Stimulated activated CD8-positive, alpha-beta memory T cell treated with anti-CD3 and anti-CD28 coated beads, Interleukin-15, amount 100 ng/mL, for 4 hours (primary cell): ENCODE results near the gene PARP12.

Experiments used
- DNase-seq, 2 donors: peaks; one replicate each; pipeline ENCODE4 v3.0.0-alpha.2; 2020; ENCODE audit warnings: low read depth in 2 of 2

Gene PARP12

DNA sequence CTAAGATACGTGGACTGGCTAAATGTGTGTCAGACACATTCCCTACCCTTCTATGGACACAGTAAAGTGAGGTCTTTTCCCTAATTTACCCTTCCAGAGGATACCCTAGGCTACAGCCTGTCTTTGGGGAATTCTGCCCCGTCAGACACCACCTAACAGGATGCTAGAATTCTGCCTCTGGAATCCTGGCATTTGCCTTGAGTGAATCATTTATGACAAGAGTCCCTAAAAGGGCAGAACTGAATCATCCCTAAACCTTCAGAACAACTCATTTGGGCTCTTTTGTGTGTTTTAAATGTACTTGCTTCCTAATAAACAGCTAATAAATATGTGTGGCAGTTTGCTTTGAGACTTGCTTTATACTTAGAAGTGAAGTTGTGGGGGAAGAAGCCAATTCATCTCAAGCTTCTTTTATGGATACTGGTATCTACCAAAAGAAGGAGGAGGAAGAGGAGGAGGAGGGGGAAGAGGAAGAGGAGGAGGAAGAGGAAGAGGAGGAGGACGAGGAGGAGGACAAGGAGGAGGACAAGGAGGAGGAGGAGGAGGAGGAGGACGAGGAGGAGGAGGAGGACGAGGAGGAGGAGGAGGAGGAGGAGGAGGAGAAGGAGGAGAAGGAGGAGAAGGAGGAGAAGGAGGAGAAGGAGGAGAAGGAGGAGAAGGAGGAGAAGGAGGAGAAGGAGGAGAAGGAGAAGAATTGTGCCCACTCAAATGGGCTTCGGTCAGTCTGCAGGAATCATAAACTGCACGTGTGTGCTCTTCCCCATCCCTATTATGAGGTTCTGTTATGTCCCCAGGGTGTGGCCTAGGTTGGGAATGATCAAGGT is 27.1 kb downstream of the PARP12 start:
- DNase-seq: no peak

DNA sequence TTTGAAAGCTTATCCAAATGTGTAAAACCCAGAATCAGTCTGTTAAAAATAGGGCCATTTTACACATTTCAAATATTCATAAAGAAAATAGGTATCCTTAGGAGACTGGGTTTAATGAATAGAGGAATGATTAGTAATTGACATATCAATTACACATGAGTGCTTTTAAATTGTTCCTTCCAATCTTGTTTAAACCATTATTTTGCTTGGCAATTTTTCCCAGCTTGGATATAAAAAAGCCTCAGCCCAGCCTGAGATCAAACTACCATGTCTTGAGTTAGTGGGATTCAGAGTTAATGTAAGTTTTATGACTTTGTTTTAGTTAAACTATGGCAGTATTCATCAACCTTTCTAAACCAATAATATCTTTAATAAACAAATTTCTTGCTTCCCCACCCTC is 28.3 kb downstream of the PARP12 start:
- DNase-seq: no peak

DNA sequence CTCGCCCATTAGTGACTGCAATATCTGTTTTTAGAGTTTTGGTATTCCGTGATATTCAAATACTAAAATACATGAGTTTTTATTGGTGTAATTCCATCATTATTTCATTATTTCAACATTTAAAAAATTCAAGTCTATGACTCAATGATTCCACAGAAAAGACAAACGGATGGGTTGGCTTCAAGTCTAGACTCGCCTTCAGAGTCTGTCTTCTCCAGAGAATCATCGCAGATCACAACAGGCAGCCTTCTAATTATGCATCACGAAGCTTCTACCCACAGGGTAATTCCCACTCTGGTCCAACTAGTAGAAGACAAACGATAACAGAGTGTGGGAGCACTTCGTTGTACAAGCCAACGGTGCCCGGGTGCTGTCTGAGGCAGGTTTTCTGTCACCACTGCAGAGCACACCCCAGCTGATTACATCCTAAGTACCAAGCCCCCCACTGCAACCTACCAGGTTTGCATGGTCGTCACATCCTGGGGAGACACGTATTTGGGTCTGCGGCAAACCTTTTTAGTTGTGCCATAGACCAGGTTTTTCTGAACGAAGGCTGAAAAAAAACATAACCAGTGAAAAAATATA is 28.9 kb downstream of the PARP12 start:
- no peak for DNase-seq

DNA sequence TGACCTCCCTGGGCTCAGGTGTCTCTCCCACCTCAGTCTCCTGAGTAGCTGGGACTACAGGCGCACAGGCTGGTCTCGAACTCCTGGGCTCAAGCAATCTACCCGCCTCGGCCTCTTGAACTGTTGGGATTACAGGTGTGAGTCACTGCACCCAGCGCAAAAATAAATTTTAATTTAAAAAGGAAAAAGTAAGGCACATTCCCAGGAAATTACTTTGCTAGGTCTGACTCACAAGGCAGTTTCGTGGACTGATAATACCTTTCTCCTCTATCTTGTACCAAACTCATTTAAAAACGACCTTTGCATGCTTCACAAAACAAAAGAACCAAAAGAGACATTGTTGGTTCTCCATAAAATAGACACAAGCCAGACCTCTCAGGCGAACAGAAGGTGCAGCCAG is 29.7 kb downstream of the PARP12 start:
- no peak for DNase-seq

DNA sequence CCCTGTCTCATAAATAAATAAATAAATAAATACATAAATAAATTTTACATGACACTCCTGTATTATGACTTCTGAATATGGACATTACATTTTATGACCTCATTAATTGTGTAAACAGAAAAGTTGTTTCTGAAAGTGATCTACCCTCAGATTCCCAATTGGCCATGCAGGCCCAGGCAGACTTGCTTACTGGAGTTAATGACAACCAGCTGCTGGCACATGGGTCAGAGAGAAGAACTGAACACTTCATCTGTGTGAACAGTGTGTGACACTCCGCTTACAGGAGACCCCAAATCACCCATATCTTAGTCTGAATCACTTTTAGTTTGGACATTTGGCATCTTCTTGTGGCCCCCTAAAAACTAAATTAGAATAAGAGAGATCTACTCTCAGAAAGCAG is 31.4 kb downstream of the PARP12 start:
- no peak for DNase-seq

DNA sequence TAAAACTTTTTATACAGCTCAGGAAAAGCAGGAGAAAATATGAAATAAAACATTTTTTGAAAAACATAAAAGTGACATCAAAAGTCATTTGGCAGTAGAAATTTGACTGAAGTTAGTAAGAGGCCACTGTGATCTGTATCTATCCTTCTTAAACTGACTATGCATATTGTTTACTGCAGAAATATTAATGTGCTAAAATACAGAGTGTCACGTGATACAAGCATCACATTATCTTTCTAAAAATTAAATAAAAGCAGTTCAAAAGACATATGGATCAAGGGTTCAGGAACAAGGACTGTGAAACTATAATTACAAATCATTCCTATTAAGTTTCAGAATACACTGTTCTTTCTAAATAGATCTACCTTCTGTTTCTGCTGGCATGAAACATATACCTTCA is 33.7 kb downstream of the PARP12 start:
- no peak for DNase-seq

DNA sequence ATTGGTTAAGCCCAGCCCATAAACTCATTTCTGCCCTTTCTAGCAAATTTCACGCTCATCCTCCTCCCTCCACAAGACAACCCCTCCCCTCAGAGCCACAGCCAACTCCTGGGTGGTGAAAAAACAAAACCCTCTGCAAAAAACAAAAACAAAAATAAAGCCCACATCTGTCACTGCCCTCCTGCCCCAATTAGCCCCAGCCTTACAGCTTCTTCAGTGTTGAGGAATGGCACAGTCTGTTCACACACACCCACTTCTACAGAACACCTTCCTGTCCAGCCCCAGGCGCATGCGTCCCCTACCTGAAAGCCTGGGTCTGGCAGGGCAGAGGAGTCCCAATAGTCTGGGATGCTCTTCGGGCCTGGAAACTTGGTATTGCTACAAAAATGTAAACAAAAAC is 34.4 kb downstream of the PARP12 start:
- DNase-seq: no peak

DNA sequence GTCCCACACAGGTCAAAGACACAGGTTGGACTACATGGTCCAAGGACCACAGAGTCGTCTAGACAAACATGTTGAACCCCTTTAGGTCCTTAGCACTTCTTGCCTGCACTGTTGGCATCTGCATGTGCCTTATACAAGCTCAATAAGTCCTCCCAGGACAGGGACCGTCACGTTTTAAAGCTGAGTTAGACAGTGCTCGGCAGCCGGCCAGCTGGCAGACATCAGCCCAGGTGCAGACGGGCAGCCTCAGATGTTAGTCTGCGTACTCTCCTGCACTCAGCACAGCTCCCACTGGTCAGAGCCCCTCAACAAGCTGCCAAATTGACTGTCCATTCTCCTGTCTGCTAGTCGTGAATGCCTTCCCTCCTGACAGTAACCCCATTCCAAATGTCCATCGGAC is 34.9 kb downstream of the PARP12 start:
- no peak for DNase-seq

DNA sequence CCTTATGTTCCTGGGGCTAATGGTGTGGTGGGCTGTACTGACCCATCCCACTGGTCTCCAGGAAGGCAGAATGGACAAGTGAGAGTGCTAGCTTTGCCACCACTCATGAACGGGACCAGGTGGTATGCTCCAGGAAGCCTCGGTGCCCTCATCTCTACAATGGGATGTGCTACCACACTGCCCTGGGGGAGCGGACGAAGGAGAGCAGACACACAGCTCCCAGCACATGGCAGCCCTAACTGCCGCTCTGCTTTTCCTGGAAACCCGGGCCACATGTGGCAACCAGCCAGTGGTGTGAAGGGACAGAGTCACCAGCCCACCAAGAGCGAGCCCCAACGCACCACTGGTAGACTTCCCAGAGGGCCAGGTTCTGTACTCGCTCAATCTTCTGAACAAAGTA is 35.8 kb downstream of the PARP12 start:
- DNase-seq: no peak

DNA sequence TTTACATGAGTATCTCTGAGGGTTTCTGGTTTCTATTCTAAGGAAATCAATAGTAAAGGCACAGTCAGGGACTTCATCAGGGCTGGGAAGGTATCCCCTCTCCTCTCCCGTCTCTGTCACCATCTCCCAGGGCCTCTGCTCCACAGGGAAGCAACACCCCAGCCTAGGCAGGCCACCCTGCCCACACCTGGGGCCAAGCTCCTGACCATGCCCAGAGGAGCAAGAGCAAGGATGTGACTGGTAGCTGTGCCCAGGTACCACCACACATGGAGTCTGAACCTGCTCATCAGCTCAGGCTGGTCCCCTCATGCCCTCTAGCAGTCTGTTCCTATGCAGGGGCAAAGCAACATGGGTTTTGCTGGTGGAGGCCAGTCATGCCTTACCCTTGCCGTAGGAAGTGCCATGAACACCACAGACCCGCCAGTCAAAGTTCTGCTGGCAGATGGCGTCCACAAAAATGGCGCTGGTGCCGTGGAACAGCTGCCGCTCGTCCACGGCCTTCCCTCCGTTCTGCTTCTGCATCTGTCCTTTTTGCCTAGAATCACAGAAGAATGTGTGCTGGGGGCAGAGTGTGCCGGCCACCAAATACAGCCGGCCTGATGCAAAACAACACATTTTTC is 36.8 kb downstream of the PARP12 start:
- DNase-seq: no peak

DNA sequence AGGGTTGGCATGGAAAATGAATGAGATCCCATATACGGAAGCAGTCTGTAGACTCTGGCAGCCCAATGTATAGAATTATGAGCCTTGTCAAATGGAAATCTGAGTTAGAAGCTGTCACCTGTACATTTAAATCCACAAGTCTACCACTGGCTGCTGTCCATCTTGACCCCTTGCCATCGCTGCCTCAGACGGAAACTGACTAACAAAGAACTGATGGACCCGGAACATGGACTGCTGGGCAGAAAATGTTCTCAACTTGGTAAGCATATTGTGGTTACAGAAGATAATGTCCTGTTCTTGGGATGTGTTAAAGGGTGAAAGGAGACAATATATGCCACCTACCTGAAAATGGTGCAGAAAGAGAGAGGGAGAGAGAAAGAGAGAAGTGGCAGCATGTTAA is 37.5 kb downstream of the PARP12 start:
- DNase-seq: no peak

DNA sequence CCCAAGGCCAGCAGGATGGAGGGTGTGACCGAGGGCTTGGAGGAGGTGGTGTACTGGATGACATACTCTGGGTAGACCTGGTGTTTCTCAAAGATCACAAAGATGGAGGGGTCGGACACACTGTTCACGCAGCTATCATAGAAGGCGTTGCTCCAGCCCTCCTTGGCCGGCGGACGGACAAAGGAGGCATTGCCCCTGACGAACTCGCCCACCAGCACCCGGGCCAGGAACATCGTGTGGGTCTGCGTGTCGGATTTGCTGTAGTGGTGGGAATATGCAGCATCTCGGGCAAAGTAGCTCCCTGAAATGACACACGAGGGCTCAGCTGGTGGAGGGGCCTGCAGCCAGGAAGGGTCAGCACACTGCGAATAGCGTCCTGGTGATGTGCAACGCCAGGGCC is 38.2 kb downstream of the PARP12 start:
- no peak for DNase-seq

DNA sequence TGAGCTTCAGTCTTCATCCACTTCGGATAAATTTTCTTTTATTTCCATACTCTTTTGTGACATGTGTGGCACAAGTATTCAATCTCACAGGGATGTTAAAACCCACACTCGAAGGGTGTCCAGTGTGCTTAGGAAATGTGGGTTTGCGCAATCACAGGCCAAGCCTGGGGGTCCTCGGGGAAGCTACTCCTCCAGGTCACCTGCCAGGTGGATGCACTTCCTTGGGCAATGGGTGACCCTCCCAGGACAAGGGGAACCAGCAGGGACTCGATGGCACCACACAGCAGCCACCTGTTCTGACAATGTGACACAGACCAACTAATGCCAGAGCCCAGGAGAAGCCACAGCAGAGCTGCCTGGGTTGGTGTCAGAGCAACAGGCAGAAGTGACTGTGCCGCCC is 39.0 kb downstream of the PARP12 start:
- DNase-seq: no peak

DNA sequence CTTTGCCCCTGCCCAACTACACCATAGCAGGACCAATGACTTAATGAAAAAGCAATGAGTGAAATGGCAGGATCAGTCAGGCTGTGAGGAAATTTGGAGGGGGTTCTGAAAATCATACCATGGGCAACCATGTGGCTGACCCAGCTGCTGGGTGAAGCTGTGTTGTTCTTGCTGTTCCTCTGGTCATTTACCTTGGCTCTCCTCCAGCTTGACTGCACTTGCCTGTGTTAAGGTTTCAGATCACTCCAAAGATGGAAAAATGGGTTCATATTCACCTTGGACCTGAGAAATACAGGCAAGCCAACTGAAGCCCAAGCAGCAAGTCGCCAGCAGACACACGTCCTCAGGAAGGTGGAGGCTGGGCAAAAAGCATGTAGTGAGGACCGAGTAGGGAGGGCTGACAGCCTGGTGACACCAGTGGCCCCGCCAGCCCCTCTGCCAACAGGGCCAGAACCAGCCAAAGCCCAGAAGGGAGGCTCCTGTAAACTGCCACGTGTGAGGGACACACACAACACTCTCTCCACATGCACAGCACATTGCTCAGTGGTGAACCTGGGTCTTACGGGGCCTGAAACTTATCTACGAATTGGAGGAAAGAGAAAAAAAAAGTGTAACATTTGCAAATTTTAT is 40.1 kb downstream of the PARP12 start:
- DNase-seq: no peak

DNA sequence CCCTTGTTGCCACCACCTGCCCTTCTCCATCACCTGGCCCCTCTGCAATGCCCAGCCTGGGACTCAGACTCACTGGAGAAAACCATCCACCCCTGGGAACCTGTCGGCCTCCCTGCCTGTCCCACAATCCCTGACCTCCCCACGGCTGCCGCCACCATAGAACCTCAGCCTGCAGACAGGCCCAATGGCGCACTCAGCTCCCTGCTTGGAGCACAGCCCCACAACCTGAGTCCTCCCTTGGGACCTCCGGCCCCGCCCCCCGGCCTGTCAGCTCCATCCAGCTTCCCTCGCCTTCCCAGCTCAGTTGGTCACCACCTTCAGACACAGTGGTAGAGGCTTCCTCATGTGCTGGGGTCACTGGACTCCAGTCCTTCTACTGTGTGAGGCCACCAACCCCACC is 41.1 kb downstream of the PARP12 start:
- DNase-seq: no peak

DNA sequence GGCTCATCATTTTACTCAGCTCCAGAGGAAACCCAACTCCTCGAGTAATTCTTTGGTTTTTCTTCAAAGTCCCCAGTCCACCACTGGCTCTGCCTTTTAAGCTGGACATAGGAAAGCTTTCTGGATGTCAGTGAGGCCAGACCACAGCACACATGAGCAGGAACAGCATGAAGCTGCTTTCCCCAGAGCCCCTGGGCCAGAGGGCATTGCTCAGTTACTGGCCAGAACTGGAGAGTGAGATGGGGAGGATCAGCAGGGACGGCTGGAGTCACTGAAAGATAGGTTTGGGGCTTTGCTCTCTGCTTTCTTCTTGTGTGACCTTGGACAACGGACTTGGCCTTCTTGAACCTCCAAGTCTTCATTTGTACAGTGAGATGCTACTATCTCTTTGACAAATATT is 43.1 kb downstream of the PARP12 start:
- no peak for DNase-seq

DNA sequence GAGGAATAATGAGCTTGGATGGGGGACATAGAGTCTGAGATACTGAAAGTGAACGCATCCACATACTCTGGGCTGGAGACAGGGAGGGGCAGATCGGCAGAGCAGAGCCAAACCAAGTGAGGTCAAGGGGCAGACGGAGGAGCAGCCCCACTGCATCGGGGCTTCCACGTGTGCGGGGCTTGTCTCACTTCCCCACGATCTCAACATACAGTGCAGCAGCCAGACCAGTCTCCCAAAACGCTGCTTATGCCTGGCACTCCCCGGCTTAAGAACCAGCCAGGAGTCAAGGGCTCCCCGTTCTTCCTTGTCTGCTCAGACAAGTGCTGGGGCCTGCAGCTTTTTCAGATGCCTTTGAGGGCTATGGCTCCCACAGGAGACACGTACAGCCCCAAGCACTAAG is 43.6 kb downstream of the PARP12 start:
- DNase-seq: no peak

DNA sequence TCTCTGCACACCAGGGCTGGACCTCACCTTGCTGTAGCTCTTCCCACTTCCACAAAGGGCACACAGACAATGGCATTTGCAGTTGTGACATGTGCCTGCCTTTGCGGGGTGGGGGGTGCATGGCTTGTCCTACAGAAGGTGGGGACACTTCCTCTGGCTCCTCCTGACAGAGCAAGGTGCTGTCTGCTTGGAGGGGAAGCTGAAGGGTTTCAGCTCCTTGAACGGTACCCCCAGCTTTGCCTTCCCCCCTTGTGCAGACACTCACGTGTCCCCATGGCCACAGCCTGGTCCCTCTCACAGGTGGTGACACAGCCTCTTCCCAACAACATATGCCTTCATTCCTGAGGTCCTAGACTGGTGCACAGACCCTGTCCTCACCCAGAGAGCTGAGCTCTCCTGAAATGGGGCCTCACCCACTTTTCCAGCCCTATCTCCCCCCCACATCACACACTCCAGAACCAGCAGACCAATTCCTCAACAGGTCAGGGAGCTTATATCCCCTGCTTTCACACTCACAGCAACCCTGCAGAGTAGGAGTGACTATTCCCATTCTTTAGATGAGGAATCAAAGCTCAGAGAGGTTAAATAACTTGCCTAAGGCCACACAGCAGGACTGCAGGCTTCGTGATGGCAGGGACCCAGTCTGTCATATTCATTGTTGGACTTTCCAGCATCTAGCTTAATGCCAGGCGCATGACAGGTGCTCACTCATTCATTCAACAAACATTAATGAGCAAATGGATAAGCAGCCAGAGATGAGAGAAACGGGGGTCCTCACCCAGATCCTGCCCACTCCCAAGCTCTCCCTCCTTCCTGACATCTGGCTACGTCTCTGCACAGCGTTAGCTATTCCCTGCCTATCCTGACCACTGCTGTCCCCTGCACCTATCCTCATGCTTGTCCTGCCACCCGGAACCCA is 44.4 kb downstream of the PARP12 start:
- DNase-seq: no peak

DNA sequence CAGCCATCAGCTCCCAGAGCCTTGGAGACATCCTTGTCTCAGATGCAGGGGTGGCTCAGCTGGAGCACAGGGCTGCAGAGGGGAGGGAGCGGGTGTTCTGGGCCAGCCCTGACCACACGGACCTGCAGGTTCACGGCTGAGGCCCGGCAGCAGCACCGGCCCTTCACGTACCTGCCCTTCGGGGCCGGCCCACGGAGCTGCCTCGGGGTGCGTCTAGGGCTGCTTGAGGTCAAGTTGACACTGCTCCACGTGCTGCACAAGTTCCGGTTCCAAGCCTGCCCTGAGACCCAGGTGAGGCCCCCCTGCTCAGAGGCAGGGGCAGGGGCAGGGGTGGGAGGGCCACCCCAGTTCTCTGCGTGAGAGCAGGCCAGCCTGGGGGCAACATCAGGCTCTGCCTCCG is 45.2 kb downstream of the PARP12 start:
- no peak for DNase-seq

DNA sequence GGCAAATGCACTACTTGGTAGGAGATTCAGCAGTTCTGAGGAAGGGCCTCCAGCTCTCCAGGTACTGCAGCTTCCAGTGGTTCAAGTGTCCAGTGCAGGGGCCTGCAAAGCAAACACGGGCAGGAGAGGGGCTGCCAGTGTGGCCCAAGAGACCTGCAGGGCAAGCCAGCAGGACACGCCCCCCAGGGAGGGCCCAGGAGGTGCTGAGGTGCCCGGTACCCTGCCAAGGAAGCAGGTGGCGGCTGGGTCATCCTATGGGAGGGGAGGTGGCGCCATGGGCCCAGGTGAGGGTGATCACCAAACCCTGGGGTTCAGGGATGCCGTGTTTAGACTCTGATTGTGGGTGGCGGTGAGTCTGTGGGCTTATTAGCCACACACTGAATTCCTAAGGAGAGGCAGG is 45.7 kb downstream of the PARP12 start:
- no peak for DNase-seq

DNA sequence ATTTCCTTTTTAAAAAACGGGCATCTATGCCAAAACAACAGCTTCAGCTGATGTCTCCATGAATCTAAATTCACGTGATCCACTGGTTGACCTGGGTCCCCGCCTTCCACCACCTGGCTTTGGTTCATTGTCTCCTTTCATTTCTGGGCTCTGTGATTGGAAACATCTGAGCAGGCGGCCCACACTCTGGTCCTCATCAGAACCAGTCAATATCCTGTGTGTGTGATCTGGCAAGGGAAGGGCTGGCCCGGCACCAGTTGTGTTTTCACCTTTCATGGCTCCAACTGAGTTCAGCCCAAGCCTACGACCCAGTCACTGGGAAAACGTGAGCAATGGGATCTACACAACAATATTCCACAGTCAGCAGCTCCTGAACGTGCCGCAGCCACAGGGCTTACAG is 46.2 kb downstream of the PARP12 start:
- no peak for DNase-seq

DNA sequence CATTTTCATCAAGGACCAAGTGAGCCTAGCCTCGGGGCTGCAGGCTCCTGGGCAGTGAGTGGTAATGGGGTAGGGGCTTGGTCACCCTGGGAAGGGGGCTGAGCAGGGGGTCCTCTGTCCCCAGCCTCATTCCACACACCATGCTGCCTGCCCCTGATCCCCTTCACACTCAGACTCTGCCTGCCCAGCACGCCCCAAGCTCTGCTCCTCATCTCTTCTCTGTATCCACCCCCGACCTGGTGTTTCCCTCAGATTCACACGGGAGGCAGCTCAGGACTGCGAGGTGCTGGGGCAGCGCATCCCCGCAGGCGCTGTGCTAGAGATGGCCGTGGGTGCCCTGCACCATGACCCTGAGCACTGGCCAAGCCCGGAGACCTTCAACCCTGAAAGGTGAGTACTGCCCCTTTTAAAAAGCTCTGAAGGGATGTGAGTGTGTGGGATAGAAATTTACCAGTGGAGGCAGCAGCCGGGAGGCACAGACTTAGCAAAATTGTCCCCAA is 47.2 kb downstream of the PARP12 start:
- DNase-seq: no peak
